CD4-positive, alpha-beta T cell (primary cell): ENCODE data around the gene NUBP2. TPM values are rescaled to one million over a fixed set of nuclear protein-coding genes. Genes with fewer than 3 reads are reported as not detected.

Source experiments
- ATAC-seq: fragments of 200-7000 bp; cut with Tn5 transposase; one replicate; pipeline ENCODE4 v1.10.0; 2022; ENCODE audit warnings: mild to moderate bottlenecking; ENCODE audit not compliant: poor library complexity
- CTCF ChIA-PET: fragments of 350-600 bp; sonication (Branson Sonifier 250); formaldehyde crosslinking; loops from one replicate; lab custom pipeline; 2021; ENCODE audit warnings: antibody characterized with exemption, inconsistent platforms; lab: Charles Lee
- POLR2A ChIA-PET: fragments of 350-600 bp; sonication (Branson Sonifier 250); formaldehyde crosslinking; loops from one replicate; lab custom pipeline; 2021; ENCODE audit warnings: antibody characterized with exemption, inconsistent platforms; lab: Charles Lee
- DNase-seq, 14 experiments: peaks; one replicate each; pipeline ENCODE4 v3.0.0-alpha.2; 2013 to 2020; ENCODE audit warnings: mixed read lengths in 2 of 14
- H3K27ac ChIP-seq, 2 donors: one replicate each; pipeline versions ENCODE4 v1.5.1 to v1.7.0; 2013; ENCODE audit warnings: low read length in 2 of 2, low read depth in 1 of 2, mild to moderate bottlenecking in 1 of 2
- H3K27me3 ChIP-seq, 2 experiments: 1 replicate in 1 of 2; 2 replicates in 1 of 2; pipeline versions ENCODE4 v1.6.1 to v1.7.0; 2013; ENCODE audit warnings: low read length in 2 of 2, control low read depth in 1 of 2, mild to moderate bottlenecking in 1 of 2, moderate library complexity in 1 of 2; ENCODE audit not compliant: insufficient read depth in 2 of 2, control insufficient read depth in 1 of 2
- H3K36me3 ChIP-seq: one replicate; pipeline ENCODE4 v1.6.1; 2013; ENCODE audit warnings: low read length, control low read depth; ENCODE audit not compliant: insufficient read depth
- H3K4me1 ChIP-seq: one replicate; pipeline ENCODE4 v1.6.1; 2013; ENCODE audit warnings: low read length, control low read depth; ENCODE audit not compliant: insufficient read depth
- H3K4me3 ChIP-seq: one replicate; pipeline ENCODE4 v1.5.1; 2013; ENCODE audit warnings: mild to moderate bottlenecking, low read length, moderate library complexity
- H3K9me3 ChIP-seq, 2 experiments: 1 replicate in 1 of 2; 2 replicates in 1 of 2; pipeline versions ENCODE4 v1.6.1 to v1.7.0; 2013; ENCODE audit warnings: low read length in 2 of 2, mild to moderate bottlenecking in 2 of 2, control low read depth in 1 of 2, moderate library complexity in 1 of 2; ENCODE audit not compliant: control insufficient read depth in 1 of 2, insufficient read depth in 1 of 2
- H3K27ac Mint-ChIP-seq: one replicate; pipeline ENCODE4 v1.8.0; 2020; ENCODE audit warnings: mixed read lengths
- H3K27me3 Mint-ChIP-seq: one replicate; pipeline ENCODE4 v1.8.0; 2021; ENCODE audit warnings: mixed read lengths
- H3K36me3 Mint-ChIP-seq: one replicate; pipeline ENCODE4 v1.8.0; 2021; ENCODE audit warnings: low read depth, mixed read lengths
- H3K4me1 Mint-ChIP-seq: one replicate; pipeline ENCODE4 v1.8.0; 2021; ENCODE audit warnings: low read depth, mixed read lengths
- H3K4me3 Mint-ChIP-seq: one replicate; pipeline ENCODE4 v1.8.0; 2020; ENCODE audit warnings: mild to moderate bottlenecking, mixed read lengths
- H3K9me3 Mint-ChIP-seq: one replicate; pipeline ENCODE4 v1.8.0; 2020; ENCODE audit warnings: mixed read lengths
- intact Hi-C, 2 experiments: fragments of 100-400 bp; cut with DNase I in 1 of 2; cut with micrococcal nuclease in 1 of 2; formaldehyde crosslinking; loops; one replicate each; pipeline versions ENCODE4 v1.15.1 to v1.9.0; 2023 to 2025; cut with DNase I, micrococcal nuclease
- total RNA-seq, 174 experiments: library from RNA in 2 of 174; stranded (reverse) in 2 of 174; gene quantifications; one replicate each; pipeline ENCODE4 v1.2.3 and lab custom pipeline; 2021 to 2026
- TF ChIP-seq, protein P1 (sequence below): fragments of 200-600 bp; IDR thresholded peaks from one replicate; pipeline ENCODE4 v1.8.0; 2022; ENCODE audit warnings: antibody characterized with exemption, mild to moderate bottlenecking

Gene NUBP2
- total RNA-seq, 2 experiments from 2014 or later, result 36.4 to 38.1 TPM

- Histone ChIP-seq H3K9me3 (peaks cover 0 to 6% of the 10 kb centered on the region in 2 experiments), H3K36me3 (peaks cover 38% of the 10 kb centered on the region), H3K4me3 (no peak overlapping the region), H3K27ac (no peak overlapping the region), H3K4me1 (peaks cover 35% of the 10 kb centered on the region), H3K27me3 (no peaks in the 10 kb centered on the region)
- Mint-ChIP-seq H3K4me1 (peaks cover 17% of the 10 kb centered on the region), H3K9me3 (no peaks in the 10 kb centered on the region), H3K27ac (no peak overlapping the region), H3K4me3 (no peak overlapping the region), H3K27me3 (no peaks in the 10 kb centered on the region), H3K36me3 (peaks cover 20% of the 10 kb centered on the region)
- intact Hi-C loops, result loop anchor here in 1 of 2 experiments (10.0 kb wide), 2 partner anchors 482 to 1382 kb away; partner anchors contain the start of genes DECR2 and UBE2I
- POLR2A ChIA-PET, result no interaction called here
- DNase-seq, result peak in 1 of 14 experiments; percentile 3
- no peak for ATAC-seq
- CTCF ChIA-PET, result no interaction called here
- TF ChIP-seq, protein P1, sequence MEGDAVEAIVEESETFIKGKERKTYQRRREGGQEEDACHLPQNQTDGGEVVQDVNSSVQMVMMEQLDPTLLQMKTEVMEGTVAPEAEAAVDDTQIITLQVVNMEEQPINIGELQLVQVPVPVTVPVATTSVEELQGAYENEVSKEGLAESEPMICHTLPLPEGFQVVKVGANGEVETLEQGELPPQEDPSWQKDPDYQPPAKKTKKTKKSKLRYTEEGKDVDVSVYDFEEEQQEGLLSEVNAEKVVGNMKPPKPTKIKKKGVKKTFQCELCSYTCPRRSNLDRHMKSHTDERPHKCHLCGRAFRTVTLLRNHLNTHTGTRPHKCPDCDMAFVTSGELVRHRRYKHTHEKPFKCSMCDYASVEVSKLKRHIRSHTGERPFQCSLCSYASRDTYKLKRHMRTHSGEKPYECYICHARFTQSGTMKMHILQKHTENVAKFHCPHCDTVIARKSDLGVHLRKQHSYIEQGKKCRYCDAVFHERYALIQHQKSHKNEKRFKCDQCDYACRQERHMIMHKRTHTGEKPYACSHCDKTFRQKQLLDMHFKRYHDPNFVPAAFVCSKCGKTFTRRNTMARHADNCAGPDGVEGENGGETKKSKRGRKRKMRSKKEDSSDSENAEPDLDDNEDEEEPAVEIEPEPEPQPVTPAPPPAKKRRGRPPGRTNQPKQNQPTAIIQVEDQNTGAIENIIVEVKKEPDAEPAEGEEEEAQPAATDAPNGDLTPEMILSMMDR, result no peak
These were observed 4.2 kb downstream of the NUBP2 start for GRCh38 chr16:1787056-1787321.

GRCh38 chr16:1787322-1788094 is 4.7 kb downstream of the NUBP2 start:
- Mint-ChIP-seq H3K27ac (no peak overlapping the region), H3K27me3 (no peaks in the 10 kb centered on the region), H3K4me1 (peaks cover 14% of the 10 kb centered on the region), H3K4me3 (no peak overlapping the region), H3K36me3 (peaks cover 17% of the 10 kb centered on the region), H3K9me3 (no peaks in the 10 kb centered on the region)
- H3K4me3 ChIP-seq, result no peak overlapping the region
- ATAC-seq, result no peak
- TF ChIP-seq, protein P1, result no peak
- ChIA-PET CTCF (no interaction called here), POLR2A (no interaction called here)
- no peak overlapping the region for H3K27ac ChIP-seq
- peaks cover 0 to 6% of the 10 kb centered on the region in 2 experiments for H3K9me3 ChIP-seq
- peaks cover 38% of the 10 kb centered on the region for H3K36me3 ChIP-seq
- intact Hi-C loops, result loop anchor here in 1 of 2 experiments (10.0 kb wide), 2 partner anchors 483 to 1383 kb away; partner anchors contain the start of genes DECR2 and UBE2I
- no peaks in the 10 kb centered on the region for H3K27me3 ChIP-seq
- H3K4me1 ChIP-seq, result peaks cover 35% of the 10 kb centered on the region
- no peak for DNase-seq

DNA sequence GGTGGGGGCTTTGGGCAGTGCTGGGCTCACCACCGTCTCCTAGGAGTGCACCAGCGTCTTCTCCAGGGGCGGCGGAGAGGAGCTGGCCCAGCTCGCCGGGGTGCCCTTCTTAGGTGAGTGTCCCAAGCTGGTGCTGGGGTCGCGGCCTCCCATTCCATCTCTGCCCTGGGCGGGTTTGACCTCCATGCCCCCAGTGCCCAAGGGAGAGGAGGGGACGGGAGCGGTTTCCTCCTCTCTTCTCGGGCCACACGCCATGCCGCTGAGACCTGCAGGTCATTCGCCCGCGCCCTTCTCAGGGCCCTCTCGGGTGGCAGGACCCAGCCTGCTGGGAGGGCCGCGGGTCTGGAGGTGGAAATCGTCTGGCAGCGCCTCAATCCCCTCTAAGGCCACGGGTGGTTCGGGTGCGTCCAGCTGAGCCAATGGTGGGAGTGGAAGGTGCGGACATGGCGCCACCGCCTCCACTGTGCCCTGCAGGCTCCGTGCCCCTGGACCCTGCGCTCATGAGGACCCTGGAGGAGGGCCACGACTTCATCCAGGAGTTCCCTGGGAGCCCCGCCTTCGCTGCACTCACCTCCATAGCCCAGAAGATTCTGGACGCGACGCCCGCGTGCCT is 5.4 kb downstream of the NUBP2 start:
- Histone ChIP-seq H3K4me1 (peaks cover 33% of the 10 kb centered on the region), H3K4me3 (no peak overlapping the region), H3K36me3 (peaks cover 38% of the 10 kb centered on the region), H3K27me3 (no peaks in the 10 kb centered on the region), H3K9me3 (peaks cover 0 to 6% of the 10 kb centered on the region in 2 experiments), H3K27ac (no peak overlapping the region)
- Mint-ChIP-seq H3K36me3 (peaks cover 11% of the 10 kb centered on the region), H3K4me3 (no peak overlapping the region), H3K27me3 (no peaks in the 10 kb centered on the region), H3K9me3 (no peaks in the 10 kb centered on the region), H3K27ac (no peak overlapping the region), H3K4me1 (peaks cover 9% of the 10 kb centered on the region)
- ATAC-seq, result no peak
- intact Hi-C loops, result loop anchor here in 1 of 2 experiments (10.0 kb wide), 2 partner anchors 483 to 1383 kb away; partner anchors contain the start of genes DECR2 and UBE2I
- DNase-seq, result peak in 1 of 14 experiments; percentile 35
- POLR2A ChIA-PET, result no interaction called here
- TF ChIP-seq, protein P1, result no peak
- CTCF ChIA-PET, result no interaction called here
